Left kidney (tissue), 2 donors: ENCODE results near the gene GBX2. TPM values are rescaled to one million over a fixed set of nuclear protein-coding genes. Genes with fewer than 3 reads are reported as not detected.
A peak's percentile ranks its signal among the peaks of the same experiment; 100 is the strongest.
"Not testable (repeated sequence)": the region's sequence is repeated elsewhere in the genome, so short reads cannot be mapped to it uniquely, and the experiment has no call there.

Source experiments
- DNase-seq: peaks from one replicate; pipeline ENCODE4 v3.0.0-alpha.2; 2013
- polyA plus RNA-seq: library from polyadenylated mRNA; unstranded; fragments of 120-200 nt; gene quantifications from one replicate; pipeline ENCODE4 v1.2.1, GENCODE V29; 2013; ENCODE audit not compliant: insufficient read length

Gene GBX2
- polyA plus RNA-seq, 1 donor = 0.52 TPM

DNA sequence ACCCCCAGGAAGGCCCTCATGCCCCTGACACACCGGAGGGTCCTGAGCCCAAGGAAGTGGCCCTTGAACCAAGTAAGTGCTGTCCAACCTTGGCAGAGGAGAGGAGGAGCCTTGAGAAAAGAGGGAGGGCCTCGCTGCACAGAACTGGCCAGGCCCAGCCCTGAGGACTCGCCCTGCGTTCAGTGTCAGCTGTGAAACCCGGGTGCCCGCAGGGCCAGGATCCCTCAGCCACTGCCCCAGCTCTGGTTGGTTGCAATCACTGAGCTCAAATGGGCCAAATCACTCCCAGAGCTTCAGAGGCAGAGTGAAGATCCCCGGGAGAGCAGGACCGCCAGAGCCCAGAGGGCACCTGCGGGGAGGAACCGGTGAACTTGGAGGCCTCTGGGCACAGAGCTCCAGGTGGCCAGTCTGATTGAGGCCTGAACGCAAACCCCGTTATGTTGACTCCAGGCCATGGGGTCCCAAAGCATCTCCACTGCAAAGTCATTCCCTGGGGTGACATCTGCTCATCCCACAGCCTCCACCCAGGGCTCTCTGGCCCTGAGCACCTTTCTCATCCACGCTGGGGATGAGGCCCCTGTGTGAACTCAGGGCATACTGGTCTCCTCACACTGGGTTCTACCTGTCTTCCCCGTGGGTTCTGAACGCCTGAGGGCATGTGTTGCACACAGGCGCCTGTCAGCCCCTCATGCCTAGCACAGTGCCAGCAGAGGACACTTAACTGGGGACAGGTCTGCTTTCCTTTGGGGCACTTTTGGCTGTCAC is 11.9 kb downstream of the GBX2 start:
- DNase-seq = no peak

DNA sequence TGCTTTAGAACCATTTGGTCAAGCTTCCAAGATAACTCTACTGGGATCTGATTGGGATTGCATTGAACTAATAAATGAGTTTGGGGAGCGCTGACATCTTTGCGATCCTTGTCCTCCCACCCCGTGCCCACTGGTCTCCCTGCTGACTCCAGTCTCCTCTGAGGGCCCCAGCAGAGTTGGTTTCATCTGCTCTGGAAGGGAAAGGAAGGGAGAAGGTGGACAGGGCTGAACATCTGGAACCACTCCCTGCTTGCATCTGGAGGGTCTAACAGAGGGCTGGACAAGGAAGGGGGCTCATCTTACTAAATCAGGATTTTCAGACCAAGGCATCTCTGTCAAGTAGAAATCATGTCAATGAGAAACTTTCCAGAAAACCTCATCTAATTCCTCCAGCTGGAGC is 12.8 kb downstream of the GBX2 start:
- no peak for DNase-seq

DNA sequence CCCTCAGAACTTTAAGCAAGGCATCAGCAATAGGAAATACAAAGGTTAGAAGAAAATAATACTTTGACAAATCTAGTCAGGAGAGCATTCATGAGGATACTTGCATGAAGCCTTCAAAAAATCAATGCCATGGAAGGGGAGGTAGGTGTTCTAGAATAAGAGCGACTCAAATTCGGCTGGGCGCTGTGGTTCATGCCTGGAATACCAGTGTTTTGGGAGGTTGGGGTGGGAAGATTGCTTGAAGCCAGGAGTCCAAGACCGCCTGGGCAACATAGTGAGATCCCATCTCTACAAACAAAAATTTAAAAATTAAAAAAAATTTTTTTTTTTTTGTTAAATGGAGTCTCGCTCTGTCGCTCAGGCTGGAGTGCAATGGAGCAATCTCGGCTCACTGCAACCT is 21.8 kb downstream of the GBX2 start:
- no peak for DNase-seq

DNA sequence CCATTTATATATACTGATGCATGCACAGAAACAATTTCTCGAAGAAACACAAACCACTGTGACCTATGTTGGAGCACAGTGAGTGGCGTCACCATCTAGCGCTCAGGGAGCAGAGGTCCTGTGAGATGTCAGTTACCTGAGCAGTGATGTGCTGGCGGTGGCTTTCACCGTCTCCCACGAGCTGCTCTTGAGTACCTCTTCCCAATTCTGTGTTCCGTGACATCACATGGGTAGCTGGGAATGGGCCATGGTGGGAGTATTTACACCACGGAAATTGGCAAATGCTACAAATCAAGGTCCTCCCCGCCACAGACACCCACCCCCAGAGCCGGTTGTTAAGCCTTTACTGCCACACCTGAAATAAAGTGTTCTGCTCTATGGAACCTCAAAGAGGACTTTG is 24.4 kb downstream of the GBX2 start:
- no peak for DNase-seq

DNA sequence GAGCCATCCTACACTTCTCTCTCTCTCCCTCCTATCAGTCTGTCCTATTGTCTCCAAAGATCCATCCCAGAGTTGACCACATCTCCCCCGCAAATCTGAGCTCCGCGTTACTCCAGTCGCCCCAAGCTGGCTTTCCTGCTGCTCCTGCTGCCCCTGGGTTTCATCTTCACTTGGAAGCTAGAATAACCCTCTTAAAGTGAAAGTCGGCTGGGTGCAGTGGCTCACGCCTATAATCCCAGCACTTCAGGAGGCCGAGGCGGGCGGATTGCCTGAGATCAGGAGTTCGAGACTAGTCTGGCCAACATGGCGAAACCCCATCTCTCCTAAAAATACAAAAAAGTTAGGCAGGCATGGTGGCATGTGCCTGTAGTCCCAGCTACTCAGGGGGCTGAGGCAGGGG is 26.6 kb downstream of the GBX2 start:
- DNase-seq = not testable (repeated sequence)

DNA sequence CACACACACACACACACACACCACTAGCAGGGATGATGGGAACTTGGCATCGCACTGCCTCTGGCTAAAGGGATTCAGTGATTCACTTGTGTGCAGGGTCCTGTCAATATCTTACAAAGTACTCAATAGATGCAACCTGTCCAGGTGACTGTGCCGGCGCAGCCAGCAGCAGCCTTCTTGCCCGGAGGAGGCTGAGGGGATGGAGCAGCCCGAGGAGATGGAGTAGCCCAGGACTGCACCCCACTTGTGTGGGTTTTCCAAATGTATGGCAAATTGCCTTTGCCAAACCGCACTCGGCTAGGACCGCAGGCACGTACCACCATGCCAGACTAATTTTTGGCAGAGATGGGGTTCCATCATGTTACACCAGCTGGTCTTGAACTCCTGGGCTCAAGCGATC is 31.1 kb downstream of the GBX2 start:
- no peak for DNase-seq

DNA sequence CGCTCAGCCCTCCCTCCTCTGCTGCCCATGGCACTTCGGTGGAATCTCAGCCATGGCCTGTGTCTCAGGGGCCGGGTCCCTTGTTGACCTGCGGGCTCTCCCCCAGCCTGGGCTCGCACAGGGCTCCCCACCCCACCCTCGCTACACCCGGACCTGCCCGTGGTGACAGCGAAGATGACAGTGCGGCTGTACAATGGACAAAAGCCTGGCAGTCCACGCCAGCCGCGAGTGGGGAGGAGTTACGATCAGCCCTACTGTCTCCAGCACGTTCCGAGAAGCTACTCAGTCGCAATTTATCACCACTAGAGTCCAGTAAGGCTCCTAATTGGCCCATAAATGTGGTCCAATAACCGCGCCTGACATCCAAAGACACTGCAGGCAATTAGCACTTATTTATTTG is 31.6 kb downstream of the GBX2 start:
- DNase-seq = no peak

DNA sequence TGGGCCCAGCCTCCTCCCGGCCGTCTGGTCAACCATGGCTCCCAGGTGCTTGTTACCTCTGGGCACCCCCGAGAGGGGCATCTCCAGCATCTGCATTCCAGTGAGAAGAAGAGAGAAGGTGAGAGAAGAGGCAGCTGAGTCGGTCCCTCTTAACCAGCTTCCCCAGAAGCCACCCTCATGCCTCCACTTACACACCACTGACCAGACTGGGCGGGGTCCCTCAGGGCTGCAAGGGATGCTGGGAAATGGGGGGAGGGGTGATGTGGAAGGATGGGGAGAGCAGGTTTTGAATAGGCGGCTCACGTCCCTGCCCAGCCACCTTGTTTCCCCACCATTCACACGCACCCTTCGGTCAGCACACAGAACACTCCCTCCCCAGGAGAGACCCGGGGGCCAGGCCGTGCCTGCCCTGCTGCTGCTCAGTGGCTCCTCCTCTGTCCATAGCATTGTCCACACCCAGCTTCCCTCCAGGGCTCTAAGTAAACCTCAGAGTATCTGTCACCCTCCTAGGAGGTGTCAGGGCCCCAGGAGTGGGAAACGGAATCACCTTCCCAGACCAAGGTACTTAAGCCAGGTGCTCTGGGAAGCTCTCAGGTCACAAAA is 34.7 kb downstream of the GBX2 start:
- DNase-seq = no peak

DNA sequence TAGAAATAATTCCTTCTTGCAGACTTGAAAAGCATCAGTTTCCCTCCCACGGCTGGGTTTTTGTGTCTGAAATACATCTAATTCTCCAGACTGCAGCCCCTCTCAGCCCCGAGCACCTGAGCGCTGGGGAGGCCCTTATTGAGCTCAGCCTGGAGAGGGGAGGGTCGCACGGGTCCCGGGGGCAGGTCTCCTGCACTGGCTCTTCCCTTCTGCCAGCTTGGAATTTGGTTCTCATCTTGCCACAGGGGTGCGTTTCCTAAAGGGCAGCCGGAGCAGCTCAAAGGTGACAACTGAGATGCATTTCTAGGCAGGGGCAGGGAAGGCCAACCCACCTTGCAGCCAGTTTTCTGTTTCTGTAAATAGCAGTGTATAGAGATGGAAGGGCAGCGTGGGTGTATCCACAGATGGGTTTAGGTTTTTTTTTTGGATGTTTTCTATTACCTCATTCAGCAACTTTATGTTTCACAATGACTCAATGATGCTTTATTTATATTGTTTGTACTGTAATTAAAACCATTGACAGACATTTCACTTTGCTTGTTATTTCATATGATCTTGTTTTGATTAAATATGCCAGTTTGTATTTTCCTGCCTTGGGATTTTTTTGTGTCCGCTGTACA is 37.0 kb downstream of the GBX2 start:
- no peak for DNase-seq

DNA sequence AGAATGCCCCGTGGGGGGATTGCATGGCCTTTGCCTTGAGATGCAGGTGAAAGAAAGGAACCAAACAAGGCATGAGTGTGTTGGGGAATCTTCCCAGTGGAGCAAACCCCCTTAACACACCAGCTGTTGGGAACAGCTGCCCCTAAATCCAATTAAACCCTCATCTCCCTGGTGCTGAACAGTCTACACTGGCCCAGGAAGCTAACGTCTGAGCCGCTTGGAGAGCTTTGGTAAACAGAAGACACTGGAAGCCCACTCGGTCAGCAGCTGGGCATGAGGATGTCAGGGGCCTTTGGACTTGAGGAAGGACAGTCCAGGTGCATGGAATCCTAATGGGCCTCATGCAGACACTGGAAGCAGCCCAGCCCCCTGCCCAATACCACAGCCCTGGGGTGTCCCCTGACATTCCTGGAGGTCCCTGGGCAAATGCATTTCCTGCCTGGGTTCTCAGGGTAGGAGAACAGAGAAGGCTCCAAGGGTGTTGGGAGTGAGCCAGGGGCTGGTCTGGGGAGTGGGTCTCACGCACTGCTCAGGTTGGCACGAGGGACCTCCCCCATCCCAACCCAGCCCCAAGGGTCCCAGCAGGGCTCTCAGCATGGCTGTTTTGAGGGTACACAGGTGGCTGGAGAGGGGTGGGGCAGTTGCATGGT is 37.7 kb downstream of the GBX2 start:
- no peak for DNase-seq

DNA sequence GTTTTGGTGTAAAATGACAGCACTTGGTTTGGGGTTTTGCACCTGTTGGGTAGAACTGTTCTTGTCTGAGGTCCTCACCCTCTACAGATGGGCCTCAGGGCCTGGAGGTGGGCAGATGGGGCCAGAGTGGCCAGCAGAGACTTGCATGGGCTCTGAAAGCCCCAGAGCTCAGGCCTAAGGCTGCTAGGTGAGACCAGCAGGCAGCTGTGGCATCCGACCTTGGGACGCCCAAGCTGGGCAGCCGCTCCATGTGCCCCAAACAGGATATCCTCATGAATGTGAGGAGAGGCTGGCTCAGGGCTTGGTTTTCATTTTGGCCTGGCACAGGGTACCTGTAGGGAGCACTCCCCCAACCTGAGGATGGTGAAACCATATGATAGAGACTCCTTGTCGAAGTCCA is 38.3 kb downstream of the GBX2 start:
- DNase-seq = no peak

DNA sequence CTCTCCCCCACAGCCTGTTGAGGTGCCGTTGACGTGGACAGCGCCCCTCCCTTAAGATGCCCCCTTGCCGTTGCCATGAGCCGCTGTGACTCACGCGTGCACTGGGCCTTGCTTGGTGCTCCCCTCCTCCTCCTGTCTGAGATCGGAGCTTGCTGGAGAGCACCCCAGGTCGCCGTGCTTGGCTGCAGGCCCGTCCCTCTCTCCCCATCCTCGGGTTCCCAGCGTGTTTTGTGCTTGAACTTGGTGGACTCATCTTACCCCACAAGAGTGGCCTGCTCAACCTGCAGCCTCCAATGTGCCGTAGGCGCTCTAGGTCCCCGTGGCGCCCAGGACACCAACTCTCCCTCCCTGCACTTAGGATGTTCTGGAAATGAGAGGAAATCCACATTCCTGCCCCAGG is 39.9 kb downstream of the GBX2 start:
- no peak for DNase-seq

DNA sequence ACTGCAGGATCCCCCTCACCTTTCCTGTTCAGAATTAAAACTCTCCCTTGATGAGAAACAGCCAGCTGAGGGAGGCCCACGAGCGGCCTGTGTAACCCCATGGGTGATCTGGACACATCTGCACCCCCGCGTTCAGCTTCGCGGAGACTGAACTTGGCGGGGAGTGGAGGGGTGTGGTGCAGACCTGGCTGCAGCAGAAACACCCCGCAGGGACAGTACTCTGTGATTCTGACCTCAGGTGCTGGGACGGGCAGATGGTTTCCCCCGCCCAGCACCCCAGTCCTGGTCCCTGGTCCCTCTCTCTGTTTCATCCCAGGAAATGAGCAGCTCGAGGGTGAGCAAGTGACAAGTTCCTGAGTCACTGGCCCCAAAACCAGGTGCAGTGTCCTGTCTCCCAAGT is 41.2 kb downstream of the GBX2 start:
- DNase-seq = no peak

DNA sequence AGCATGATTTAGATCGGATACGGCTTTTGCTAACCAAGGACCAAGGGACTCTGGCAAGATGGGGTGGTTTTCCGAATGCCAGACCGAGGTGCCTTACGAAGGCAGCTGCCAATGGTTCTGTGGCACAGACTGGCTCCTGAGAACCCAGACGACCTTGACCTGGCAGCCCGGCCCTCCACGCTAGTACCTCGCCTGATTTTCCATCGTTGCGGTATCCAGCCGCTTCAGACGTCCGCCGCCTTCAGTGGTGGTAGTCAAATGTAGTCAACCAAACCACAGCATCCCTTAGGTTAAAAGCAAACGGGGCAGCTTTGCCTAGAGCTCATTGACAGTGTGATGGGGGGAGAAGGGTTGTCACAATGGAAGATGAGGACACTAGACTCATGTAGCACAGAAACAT is 42.6 kb downstream of the GBX2 start:
- DNase-seq = no peak

DNA sequence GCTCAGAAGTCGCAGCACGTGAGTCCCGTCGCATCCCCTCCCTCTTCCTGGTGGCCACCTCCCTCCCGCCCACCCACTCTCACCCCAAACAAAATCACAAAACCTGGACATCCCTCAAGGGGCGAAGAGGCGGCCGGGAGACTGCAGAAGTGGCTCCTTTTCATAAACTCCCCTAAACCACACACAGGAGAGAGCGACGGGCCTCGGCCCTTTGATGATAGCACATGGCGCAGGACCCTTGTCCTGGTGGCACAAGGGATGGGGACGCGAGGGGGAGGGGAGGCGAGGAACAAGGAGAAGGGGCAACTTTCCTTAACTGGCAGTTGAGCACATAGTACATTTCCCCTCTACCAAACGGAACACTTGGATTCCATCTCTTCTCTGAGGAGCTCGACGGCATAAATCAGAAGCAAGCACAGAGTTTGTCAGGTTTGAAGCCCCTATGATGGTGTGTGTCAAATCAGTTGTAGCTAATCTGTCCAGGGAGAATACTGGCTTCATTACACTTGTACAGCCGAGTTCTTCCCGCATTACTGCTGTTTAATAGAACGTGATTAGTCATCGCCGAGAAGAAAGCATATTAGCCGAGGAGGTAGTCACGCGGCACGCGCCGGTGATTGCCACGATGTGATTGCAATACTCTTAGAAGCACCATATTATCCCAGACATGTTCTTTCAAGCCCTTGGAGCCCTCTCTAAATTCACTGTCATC is 43.8 kb downstream of the GBX2 start:
- DNase-seq = no peak

DNA sequence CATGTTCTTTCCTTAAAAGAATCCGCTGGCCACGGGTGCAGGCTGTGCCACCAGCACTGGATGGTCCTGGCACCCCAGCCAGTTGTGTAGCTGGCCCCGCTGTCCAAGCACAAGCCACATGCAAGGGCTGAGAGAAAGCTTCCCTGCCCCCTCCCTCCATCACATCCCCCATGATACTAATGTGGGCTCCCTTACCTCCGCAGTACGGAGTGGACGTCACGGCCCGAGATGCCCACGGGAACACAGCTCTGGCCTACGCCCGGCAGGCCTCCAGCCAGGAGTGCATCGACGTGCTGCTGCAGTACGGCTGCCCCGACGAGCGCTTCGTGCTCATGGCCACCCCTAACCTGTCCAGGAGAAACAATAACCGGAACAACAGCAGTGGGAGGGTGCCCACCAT is 44.5 kb downstream of the GBX2 start:
- no peak for DNase-seq

DNA sequence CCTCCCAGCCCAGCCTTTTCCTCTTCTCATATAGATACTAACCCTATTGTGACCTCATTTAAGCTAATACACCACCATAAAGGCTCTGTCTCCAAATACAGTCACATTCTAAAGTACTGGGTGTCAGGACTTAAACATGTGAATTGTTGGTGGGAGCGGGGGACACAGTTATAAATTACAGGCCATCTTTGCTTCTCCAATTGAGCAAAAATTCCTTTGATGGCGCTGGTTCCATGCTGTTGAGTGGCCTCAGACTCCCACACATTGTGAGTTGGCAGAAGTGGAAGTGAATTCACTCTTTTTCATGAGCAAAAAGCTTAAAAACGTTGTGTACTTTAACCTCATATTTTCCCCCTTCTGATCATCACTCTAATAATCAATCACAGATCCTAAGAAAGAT is 46.0 kb downstream of the GBX2 start:
- DNase-seq = no peak

DNA sequence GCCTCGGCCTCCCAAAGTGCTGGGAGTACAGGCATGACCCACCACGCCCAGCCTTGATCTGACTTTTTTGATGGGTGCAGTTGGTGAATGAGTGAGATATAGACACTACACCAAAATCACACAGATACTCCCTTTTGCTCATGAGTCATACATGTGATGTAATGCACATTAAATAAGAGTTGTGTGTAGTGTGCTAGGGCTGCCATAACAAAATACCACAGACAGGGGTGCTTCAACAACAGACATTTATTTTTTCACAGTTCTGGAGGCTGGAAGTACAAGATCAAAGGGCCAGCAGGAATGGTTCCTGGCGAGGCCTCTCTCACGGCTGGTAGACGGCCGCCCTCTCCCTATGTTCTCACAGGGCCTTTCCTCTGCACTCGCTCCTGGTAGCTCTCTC is 46.6 kb downstream of the GBX2 start:
- no peak for DNase-seq

DNA sequence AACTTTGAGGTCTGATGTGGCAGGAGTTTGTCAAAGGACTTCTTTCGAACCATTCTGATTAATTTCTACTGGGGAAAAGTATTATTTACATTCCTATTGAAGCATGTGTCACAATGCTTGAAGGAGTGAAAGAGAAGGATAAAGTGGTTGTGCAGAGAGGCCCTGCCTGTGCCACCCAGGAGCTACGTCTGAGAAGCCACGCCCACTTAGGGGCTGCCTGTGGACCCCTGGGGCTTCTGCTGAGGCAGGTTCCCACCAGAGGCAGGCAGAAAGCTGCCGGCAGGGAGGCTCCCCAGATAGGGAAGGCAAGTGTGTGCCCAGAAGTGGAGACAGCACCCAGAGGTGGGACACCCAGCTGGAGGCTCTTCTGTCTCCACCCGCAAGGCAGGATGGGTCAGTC is 47.4 kb downstream of the GBX2 start:
- DNase-seq = no peak

DNA sequence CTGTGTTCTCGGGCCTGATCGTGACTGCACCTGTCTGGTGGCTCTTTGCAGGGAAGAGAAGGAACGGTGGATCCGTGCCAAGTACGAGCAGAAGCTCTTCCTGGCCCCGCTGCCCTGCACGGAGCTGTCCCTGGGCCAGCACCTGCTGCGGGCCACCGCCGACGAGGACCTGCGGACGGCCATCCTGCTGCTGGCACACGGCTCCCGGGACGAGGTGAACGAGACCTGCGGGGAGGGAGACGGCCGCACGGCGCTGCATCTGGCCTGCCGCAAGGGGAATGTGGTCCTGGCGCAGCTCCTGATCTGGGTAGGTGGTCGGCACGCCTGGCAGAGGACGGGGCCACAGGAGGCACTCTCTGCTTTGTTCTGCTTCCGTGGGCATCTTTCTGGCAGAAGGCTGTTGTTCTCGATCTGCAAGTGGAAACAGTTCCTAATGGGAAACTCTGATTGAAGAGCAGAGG is 48.0 kb downstream of the GBX2 start:
- DNase-seq = no peak

DNA sequence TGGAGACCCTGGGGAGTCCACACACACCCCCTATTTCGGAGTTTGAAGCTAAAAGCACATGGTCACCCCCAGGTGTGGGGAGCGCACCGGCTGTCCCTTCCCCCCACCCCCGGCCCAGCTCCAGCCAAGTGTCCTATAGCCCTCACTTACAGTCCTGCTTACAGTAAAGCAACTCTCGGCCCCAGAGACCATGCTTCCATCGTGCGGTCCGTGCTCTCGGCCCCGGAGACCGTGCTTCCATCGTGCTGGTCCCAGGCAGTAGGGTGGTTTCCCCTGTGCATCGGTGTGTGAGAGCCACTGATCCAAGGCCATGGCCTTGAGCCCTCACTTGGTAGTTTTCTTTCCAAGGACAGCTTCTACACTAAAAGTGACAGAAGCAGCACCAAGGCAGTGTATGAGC is 48.7 kb downstream of the GBX2 start:
- no peak for DNase-seq

DNA sequence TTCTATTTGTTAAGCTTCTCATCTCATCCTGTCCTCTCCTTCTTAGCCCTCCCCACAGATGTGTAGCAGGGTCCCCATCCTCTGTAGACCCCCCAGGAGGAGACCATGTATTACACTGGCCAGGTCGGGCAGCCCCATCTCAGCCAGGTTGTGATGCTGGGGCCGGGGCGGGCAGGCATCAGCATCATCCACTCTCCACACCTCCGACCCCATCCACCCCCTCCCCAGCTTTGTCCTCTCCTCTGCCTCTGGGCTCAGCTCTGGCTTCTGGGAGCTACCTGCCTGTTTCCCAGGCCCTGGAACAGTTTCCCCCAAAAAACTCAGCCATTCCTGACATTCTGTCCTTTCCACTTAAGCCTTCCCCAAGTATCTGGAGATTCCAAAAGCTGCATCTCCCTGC is 49.2 kb downstream of the GBX2 start:
- DNase-seq = no peak

DNA sequence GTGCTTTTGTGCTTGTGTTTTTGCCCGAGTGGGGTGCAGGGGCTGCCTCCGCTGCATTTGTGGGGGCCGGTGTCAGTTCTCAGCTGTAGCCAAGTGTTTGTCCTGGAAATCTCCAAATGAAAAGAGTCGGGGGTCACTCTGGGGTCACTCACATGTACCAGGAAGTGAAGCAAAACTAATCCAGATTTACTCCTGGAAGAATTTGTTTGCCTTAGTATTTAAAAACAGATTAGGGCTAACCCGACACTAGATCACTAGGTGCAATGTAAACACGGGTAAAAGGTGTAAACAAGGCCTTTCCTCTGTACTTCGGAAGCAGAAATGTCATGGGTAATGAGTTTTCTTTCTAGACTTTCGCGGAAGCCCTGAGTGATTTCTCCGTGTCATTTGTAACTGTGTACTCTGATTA is 50.3 kb downstream of the GBX2 start:
- peak; percentile 19 for DNase-seq
